GM12878 (cell line): ENCODE data around the gene BAAT. TPM values are rescaled to one million over a fixed set of nuclear protein-coding genes. Genes with fewer than 3 reads are reported as not detected.

Source experiments
- ATAC-seq: fragments of 200-7000 bp; cut with Tn5 transposase; 3 replicates; pipeline ENCODE4 v1.9.1; 2020; ENCODE audit warnings: mild to moderate bottlenecking, moderate library complexity
- BruUV-seq: library from RNA; stranded (reverse); fragments of 400-500 nt; replicated peaks from 2 replicates; lab custom pipeline; 2021; lab: Mats Ljungman, UMichigan
- CTCF ChIA-PET: fragments of 300-600 bp; sonication (Branson Sonifier 250); formaldehyde crosslinking; extraction: SDS; loops from one replicate; lab custom pipeline; 2021; ENCODE audit warnings: inconsistent platforms; lab: Yijun Ruan, JAX
- POLR2A ChIA-PET: fragments of 350-600 bp; formaldehyde crosslinking; extraction: SDS; loops from one replicate; lab custom pipeline; 2021; ENCODE audit warnings: inconsistent platforms; lab: Charles Lee
- RAD21 ChIA-PET: fragments of 300-600 bp; sonication (Branson Sonifier 250); formaldehyde crosslinking; loops from one replicate; lab custom pipeline; 2023; ENCODE audit warnings: antibody characterized with exemption; ENCODE audit not compliant: unreplicated experiment; lab: Charles Lee
- SMC1A ChIA-PET: fragments of 300-600 bp; sonication (Branson Sonifier 250); formaldehyde crosslinking; loops from one replicate; lab custom pipeline; 2023; ENCODE audit not compliant: unreplicated experiment, uncharacterized antibody; lab: Charles Lee
- DNase-seq: peaks from one replicate; pipeline ENCODE4 v3.0.0-alpha.2; 2011; ENCODE audit warnings: low read depth, low spot score
- FAIRE-seq: peaks from 3 replicates; lab custom pipeline; 2011; peaks lifted over from hg19 to GRCh38; lab: Jason Lieb, UNC
- H2AFZ ChIP-seq: 2 replicates; pipeline ENCODE4 v1.6.0; 2011; ENCODE audit warnings: low read depth, low read length, control low read depth; ENCODE audit not compliant: control insufficient read depth
- H3K27ac ChIP-seq: 2 replicates; pipeline ENCODE4 v1.5.1; 2011; ENCODE audit warnings: control low read depth; ENCODE audit not compliant: control insufficient read depth, insufficient read depth
- H3K27me3 ChIP-seq, 2 experiments: replicated peaks in 1 of 2; 2 replicates each; pipeline versions ENCODE4 v1.6.0 to v1.6.1; 2011; ENCODE audit warnings: low read length in 1 of 2; ENCODE audit not compliant: control insufficient read depth in 2 of 2, insufficient read depth in 2 of 2
- H3K36me3 ChIP-seq, 2 experiments: 2 replicates each; pipeline ENCODE4 v1.5.1; 2011; ENCODE audit warnings: low read length in 1 of 2; ENCODE audit not compliant: control insufficient read depth in 2 of 2, insufficient read depth in 2 of 2
- H3K4me1 ChIP-seq: 2 replicates; pipeline ENCODE4 v1.6.1; 2011; ENCODE audit warnings: mild to moderate bottlenecking, low read length, moderate library complexity, mixed read lengths; ENCODE audit not compliant: control insufficient read depth, insufficient read depth
- H3K4me2 ChIP-seq: 2 replicates; pipeline ENCODE4 v1.6.0; 2011; ENCODE audit warnings: control low read depth; ENCODE audit not compliant: control insufficient read depth, insufficient read depth
- H3K4me3 ChIP-seq: fragments of 200-600 bp; sonication (generic); 2 replicates; pipeline ENCODE4 v1.5.1; 2016
- H3K79me2 ChIP-seq: 2 replicates; pipeline ENCODE4 v1.6.0; 2011; ENCODE audit warnings: low read length; ENCODE audit not compliant: control insufficient read depth, insufficient read depth
- H3K9ac ChIP-seq: 2 replicates; pipeline ENCODE4 v1.8.0; 2011; ENCODE audit warnings: low read length, control low read depth, mixed read lengths; ENCODE audit not compliant: control insufficient read depth, insufficient read depth
- H3K9me3 ChIP-seq: replicated peaks from 3 replicates; pipeline ENCODE4 v1.5.1; 2011; ENCODE audit warnings: mild to moderate bottlenecking, low read length; ENCODE audit not compliant: control insufficient read depth, insufficient read depth
- H4K20me1 ChIP-seq: 2 replicates; pipeline ENCODE4 v1.6.0; 2011; ENCODE audit not compliant: control insufficient read depth, insufficient read depth
- ATF3 ChIP-seq: IDR thresholded peaks from 2 replicates; pipeline ENCODE4 v1.6.1; 2011; ENCODE audit warnings: low read depth, mild to moderate bottlenecking, low read length, moderate library complexity, borderline replicate concordance; ENCODE audit errors: extremely low read depth
- ATF7 ChIP-seq: fragments of 450-650 bp; IDR thresholded peaks from 2 replicates; pipeline ENCODE4 v1.6.1; 2016; ENCODE audit warnings: low read depth, mild to moderate bottlenecking
- EZH2 ChIP-seq: IDR thresholded peaks from 2 replicates; pipeline ENCODE4 v1.6.1; 2012; ENCODE audit warnings: low read depth, mild to moderate bottlenecking, control low read depth, inconsistent platforms, low read length, borderline replicate concordance; ENCODE audit not compliant: control insufficient read depth
- KAT2A ChIP-seq: conservative IDR thresholded peaks from 2 replicates; pipeline ENCODE4 v1.6.1; 2011; ENCODE audit warnings: low read depth, low read length; ENCODE audit not compliant: control insufficient read depth
- RBBP5 ChIP-seq: fragments of 200-600 bp; sonication (generic); conservative IDR thresholded peaks from 2 replicates; pipeline ENCODE4 v1.6.1; 2016
- RCOR1 ChIP-seq: conservative IDR thresholded peaks from 2 replicates; pipeline ENCODE4 v1.6.1; 2012; ENCODE audit warnings: low read depth, low read length, improper control_type of control experiment
- SREBF1 ChIP-seq: IDR thresholded peaks from 2 replicates; pipeline ENCODE4 v1.6.1; 2012; ENCODE audit warnings: mild to moderate bottlenecking, low read length
- TCF7 ChIP-seq: IDR thresholded peaks from 2 replicates; pipeline ENCODE4 v1.6.1; 2014; ENCODE audit warnings: antibody characterized with exemption, borderline replicate concordance
- ZNF207 ChIP-seq: fragments of 450-650 bp; IDR thresholded peaks from 2 replicates; pipeline ENCODE4 v1.6.1; 2014; ENCODE audit warnings: antibody characterized with exemption, mild to moderate bottlenecking, borderline replicate concordance
- WGBS: methylation state at CpG from one replicate; pipeline ENCODE4 v1.1.6; 2016; ENCODE audit warnings: low lambda C conversion rate; ENCODE audit not compliant: insufficient replicate concordance, insufficient coverage; ENCODE audit errors: missing lambda C conversion rate; 5-methylcytosine and 5-hydroxymethylcytosine counted together
- in situ Hi-C: fragments of 300-500 bp; cut with MboI; formaldehyde crosslinking; loops from 9 replicates; pipeline ENCODE4 v1.14.3; 2018; ENCODE audit warnings: mixed read lengths
- intact Hi-C: fragments of 100-400 bp; cut with micrococcal nuclease; formaldehyde crosslinking; loops from one replicate; pipeline ENCODE4 v1.14.2; 2022; ENCODE audit not compliant: unreplicated experiment
- polyA plus RNA-seq, 11 experiments: library from polyadenylated mRNA; depleted of rRNA in 4 of 11; unstranded in 6 of 11; stranded (reverse) in 5 of 11; fragments of >200 nt; fragmentation: Nextera tagmentation in 4 of 11; fragmentation: Illumina TruSeq in 1 of 11; extraction: Ambion mirVana in 4 of 11; extraction: Trizol in 1 of 11; gene quantifications; 1 replicate in 1 of 11; 2 replicates in 10 of 11; pipeline versions ENCODE4 v1.2.1 to v1.2.3, GENCODE V29; 2011 to 2016; ENCODE audit warnings: inconsistent platforms in 2 of 11, missing spikeins in 2 of 11, low read depth in 1 of 11
- total RNA-seq, 4 experiments: library from RNA; depleted of rRNA in 3 of 4; stranded (reverse); fragments of >200 nt in 3 of 4; fragmentation: Illumina TruSeq in 1 of 4; extraction: Trizol in 1 of 4; gene quantifications; 2 replicates each; pipeline versions ENCODE4 v1.2.1 to v1.2.3, GENCODE V29; 2013 to 2021

Gene BAAT
- total and polyA plus RNA-seq, 10 of the 15 experiments (the other 5 are each of a cell fraction or from before 2014, with no cell fraction given), result 0.02 to 0.26 (median 0.06) TPM; not detected in 2

GRCh38 chr9:101366038-101366756, 18.6 kb downstream of the BAAT start:
- POLR2A ChIA-PET, result no interaction called here
- Histone ChIP-seq H3K4me3 (no peak overlapping the region), H3K4me1 (no peaks in the 10 kb centered on the region), H3K4me2 (no peak overlapping the region), H3K9ac (no peak overlapping the region), H4K20me1 (no peaks in the 10 kb centered on the region), H3K27me3 (no peaks in the 10 kb centered on the region; a peak in 1 of 4 replicates), H2AFZ (no peak overlapping the region), H3K9me3 (no peaks in the 10 kb centered on the region), H3K36me3 (no peaks in the 10 kb centered on the region), H3K79me2 (no peaks in the 10 kb centered on the region), H3K27ac (no peak overlapping the region)
- CTCF ChIA-PET, result interaction anchor here (0.7 kb wide), 1 partner anchor 17 kb away, joined by 3 read pairs; no protein-coding TSS in a partner anchor
- in situ Hi-C loops, result no loop called here
- BruUV-seq, result no TSS peak
- DNase-seq, result no peak
- ATAC-seq, result no peak
- RAD21 ChIA-PET, result interaction anchor here (0.9 to 1.4 kb wide), 2 partner anchors 13 to 54 kb away, joined by 3 to 4 read pairs; no protein-coding TSS in a partner anchor
- FAIRE-seq, result no peak
- intact Hi-C loops, result no loop called here
- WGBS, result 23% methylated on average over 5 of the region's 5 CpGs
- TF ChIP-seq SREBF1, result no peak
- no peak for TF ChIP-seq ATF3
- no peak for TF ChIP-seq RBBP5
- no peak for TF ChIP-seq RCOR1
- no peak for TF ChIP-seq EZH2
- no peak for TF ChIP-seq KAT2A
- no peak for TF ChIP-seq ZNF207
- no peak for TF ChIP-seq ATF7
- TF ChIP-seq TCF7, result no peak
- SMC1A ChIA-PET, result no interaction called here
